Measurements from ENCODE around the gene PSMA8.
"Not testable (repeated sequence)": the region's sequence is repeated elsewhere in the genome, so short reads cannot be mapped to it uniquely, and the experiment has no call there.

The PSMA8 gene

DNA sequence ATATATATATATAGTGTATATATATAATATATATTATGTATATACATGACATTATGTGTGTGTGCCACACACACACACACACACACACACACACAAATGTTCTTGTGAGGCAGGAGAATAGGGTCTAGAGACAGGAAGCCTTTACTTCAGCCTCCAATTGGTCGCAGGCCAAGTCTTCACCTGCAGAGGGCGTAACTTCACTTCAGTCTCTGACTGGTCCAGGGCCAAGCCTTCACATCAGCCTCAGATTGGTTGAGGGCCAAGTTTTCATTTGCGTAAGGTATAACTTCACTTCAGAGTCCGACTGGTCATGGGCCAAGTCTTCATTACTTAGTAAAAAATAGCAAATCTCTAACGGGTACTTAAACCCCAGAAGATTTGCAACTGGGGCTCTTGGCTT is 30.1 kb upstream of the PSMA8 start:
- no peaks in the 10 kb centered on the region for H3K27me3 ChIP-seq (ENCODE audit: control insufficient read depth, insufficient read depth, low read length, poor library complexity, severe bottlenecking)
- 67 to 76% methylated on average over 5 of the region's 5 CpGs for WGBS, 2 experiments

DNA sequence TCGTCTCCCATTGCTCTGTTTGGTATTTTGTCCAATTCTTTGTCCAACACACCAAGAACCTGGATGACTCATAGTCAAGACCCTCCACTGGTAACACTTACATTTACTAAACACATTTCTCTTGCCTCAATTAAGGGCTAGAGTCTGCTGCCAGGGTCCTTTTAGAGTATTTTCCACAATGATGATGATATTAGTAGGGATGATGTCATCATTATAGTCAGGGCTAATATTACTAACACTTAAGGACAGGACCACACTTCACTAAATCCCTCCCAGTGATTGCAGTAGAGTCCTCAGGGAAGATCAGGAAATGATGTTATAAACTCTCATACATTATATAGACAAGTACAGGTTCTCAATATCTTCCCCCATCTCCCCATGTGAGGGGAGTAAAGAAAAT is 29.6 kb upstream of the PSMA8 start:
- no peaks in the 10 kb centered on the region for H3K9me3 ChIP-seq (ENCODE audit: control insufficient read depth, low read length)
- H3K4me3 ChIP-seq (ENCODE audit: insufficient read depth, low read depth, low read length), result no peak overlapping the region
- no peaks in the 10 kb centered on the region for H3K27me3 ChIP-seq (ENCODE audit: control insufficient read depth, insufficient read depth, low read length, poor library complexity, severe bottlenecking)
- WGBS, 2 experiments, result 90 to 96% methylated on average over 1 of the region's 1 CpG
- no peaks in the 10 kb centered on the region for H3K4me1 ChIP-seq (ENCODE audit: control insufficient read depth, insufficient read depth, low read length)
- no peak overlapping the region for H3K27ac ChIP-seq (ENCODE audit: insufficient read depth, low read depth, low read length, poor library complexity, severe bottlenecking)
- no peaks in the 10 kb centered on the region for H3K36me3 ChIP-seq (ENCODE audit: control insufficient read depth, insufficient read depth, low read length)

More for the DNA sequence above, 30.1 kb upstream of the PSMA8 start:
- no peak overlapping the region for H3K4me3 ChIP-seq (ENCODE audit: insufficient read depth, low read depth, low read length)
- no peaks in the 10 kb centered on the region for H3K36me3 ChIP-seq (ENCODE audit: control insufficient read depth, insufficient read depth, low read length)
- no peaks in the 10 kb centered on the region for H3K4me1 ChIP-seq (ENCODE audit: control insufficient read depth, insufficient read depth, low read length)
- H3K9me3 ChIP-seq (ENCODE audit: control insufficient read depth, low read length), result no peaks in the 10 kb centered on the region
- H3K27ac ChIP-seq (ENCODE audit: insufficient read depth, low read depth, low read length, poor library complexity, severe bottlenecking), result no peak overlapping the region

DNA sequence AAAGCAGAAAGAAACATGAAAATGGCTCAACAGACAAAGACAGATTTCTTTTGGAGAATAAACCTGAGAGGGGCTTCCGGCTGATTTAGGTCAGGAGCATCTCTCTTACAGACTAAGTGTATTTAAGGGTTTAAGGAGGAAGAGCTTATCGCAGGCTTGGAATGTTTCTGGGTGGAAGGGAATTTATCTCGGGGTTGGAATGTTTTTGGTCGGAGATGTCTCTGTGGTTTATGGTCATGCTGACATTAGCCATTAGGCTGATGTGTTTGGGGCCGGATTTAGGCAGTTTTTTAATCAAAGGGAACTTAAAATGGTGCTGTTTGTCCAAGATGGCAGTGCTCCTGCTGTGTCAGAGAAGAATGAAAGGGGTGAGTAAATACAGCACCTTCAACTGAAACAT is 14.4 kb upstream of the PSMA8 start:
- no peak overlapping the region for H3K27ac ChIP-seq (ENCODE audit: insufficient read depth, low read depth, low read length, poor library complexity, severe bottlenecking)
- no peaks in the 10 kb centered on the region for H3K27me3 ChIP-seq (ENCODE audit: control insufficient read depth, insufficient read depth, low read length, poor library complexity, severe bottlenecking)
- no peaks in the 10 kb centered on the region for H3K36me3 ChIP-seq (ENCODE audit: control insufficient read depth, insufficient read depth, low read length)
- H3K9me3 ChIP-seq (ENCODE audit: control insufficient read depth, low read length), result no peaks in the 10 kb centered on the region
- WGBS, 2 experiments, result 94 to 95% methylated on average over 5 of the region's 5 CpGs
- no peaks in the 10 kb centered on the region for H3K4me1 ChIP-seq (ENCODE audit: control insufficient read depth, insufficient read depth, low read length)
- no peak overlapping the region for H3K4me3 ChIP-seq (ENCODE audit: insufficient read depth, low read depth, low read length)

DNA sequence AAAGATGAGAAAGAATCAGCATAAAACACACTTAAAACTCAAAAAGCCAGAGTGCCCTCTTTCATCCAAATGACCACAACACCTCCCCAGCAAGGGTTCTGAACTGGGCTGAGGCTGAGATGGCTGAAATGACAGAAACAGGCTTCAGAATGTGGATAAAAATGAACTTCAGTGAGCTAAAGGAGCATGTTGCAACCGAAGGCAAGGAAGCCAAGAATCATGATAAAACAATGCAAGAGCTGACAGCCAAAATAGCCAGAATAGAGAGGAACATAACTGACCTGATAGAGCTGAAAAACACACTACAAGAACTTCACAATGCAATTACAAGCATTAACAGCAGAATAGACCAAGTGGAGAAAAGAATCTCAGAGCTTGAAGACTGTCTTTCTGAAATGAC is 12.2 kb upstream of the PSMA8 start:
- Histone ChIP-seq H3K27me3 (ENCODE audit: control insufficient read depth, insufficient read depth, low read length, poor library complexity, severe bottlenecking) (no peaks in the 10 kb centered on the region), H3K4me3 (ENCODE audit: insufficient read depth, low read depth, low read length) (no peak overlapping the region), H3K27ac (ENCODE audit: insufficient read depth, low read depth, low read length, poor library complexity, severe bottlenecking) (no peak overlapping the region), H3K4me1 (ENCODE audit: control insufficient read depth, insufficient read depth, low read length) (no peaks in the 10 kb centered on the region), H3K36me3 (ENCODE audit: control insufficient read depth, insufficient read depth, low read length) (no peaks in the 10 kb centered on the region), H3K9me3 (ENCODE audit: control insufficient read depth, low read length) (no peaks in the 10 kb centered on the region)
- 87 to 94% methylated on average over 1 of the region's 1 CpG for WGBS, 2 experiments

DNA sequence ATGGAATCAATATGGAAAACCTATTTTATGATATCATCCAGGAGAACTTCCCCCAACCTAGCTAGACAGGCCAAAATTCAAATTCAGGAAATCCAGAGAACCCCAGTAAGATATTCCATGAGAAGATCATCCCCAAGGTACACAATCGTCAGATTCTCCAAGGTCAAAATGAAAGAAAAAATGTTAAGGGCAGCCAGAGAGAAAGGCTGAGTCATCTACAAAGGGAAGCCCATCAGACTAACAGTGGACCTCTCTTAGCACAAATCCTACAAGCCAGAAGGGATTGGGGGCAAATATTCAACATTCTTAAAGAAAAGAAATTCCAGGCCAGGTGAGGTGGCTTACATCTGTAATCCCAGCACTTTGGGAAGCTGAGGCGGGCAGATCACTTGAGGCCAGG is 11.7 kb upstream of the PSMA8 start:
- not testable (repeated sequence) for H3K9me3 ChIP-seq (ENCODE audit: control insufficient read depth, low read length); H3K4me3 ChIP-seq (ENCODE audit: insufficient read depth, low read depth, low read length); H3K4me1 ChIP-seq (ENCODE audit: control insufficient read depth, insufficient read depth, low read length); H3K27ac ChIP-seq (ENCODE audit: insufficient read depth, low read depth, low read length, poor library complexity, severe bottlenecking); H3K36me3 ChIP-seq (ENCODE audit: control insufficient read depth, insufficient read depth, low read length); H3K27me3 ChIP-seq (ENCODE audit: control insufficient read depth, insufficient read depth, low read length, poor library complexity, severe bottlenecking)
- WGBS, 2 experiments, result 86 to 94% methylated on average over 2 of the region's 2 CpGs

DNA sequence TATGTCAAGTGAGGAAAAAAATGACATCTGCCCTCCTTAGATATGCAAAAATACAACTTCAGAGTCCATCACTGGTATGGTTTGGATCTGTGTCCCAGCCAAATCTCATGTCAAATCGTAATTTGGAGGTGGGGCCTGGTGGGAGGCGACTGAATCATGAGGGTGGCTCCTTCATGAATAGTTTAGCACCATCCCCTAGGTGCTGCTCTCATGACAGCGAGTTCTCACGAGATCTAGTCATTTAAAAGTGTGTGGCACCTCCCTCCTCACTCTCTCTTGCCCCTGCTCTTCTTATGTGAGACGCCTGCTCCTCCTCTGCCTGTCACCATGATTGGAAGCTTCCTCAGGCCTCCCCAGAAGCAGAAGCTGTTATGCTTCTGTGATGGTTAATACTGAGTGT is 5.9 kb upstream of the PSMA8 start:
- WGBS, 2 experiments, result 80 to 82% methylated on average over 5 of the region's 5 CpGs
- H3K27ac ChIP-seq (ENCODE audit: insufficient read depth, low read depth, low read length, poor library complexity, severe bottlenecking), result no peak overlapping the region

DNA sequence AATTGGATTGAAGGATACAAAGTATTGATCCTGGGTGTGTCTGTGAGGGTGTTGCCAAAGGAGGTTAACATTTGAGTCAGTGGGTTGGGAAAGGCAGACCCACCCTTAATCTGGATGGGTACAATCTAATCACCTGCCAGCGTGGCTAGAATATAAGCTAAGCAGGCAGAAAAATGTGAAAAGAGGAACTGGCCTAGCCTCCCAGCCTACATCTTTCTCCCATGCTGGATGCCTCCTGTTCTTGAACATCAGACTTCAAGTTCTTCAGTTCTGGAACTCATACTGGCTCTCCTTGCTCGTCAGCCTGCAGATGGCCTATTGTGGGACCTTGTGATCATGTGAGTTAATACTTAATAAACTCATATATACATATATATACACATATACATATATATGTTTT is 5.5 kb upstream of the PSMA8 start:
- not testable (repeated sequence) for H3K4me1 ChIP-seq (ENCODE audit: control insufficient read depth, insufficient read depth, low read length); H3K27me3 ChIP-seq (ENCODE audit: control insufficient read depth, insufficient read depth, low read length, poor library complexity, severe bottlenecking); H3K4me3 ChIP-seq (ENCODE audit: insufficient read depth, low read depth, low read length); H3K36me3 ChIP-seq (ENCODE audit: control insufficient read depth, insufficient read depth, low read length); H3K27ac ChIP-seq (ENCODE audit: insufficient read depth, low read depth, low read length, poor library complexity, severe bottlenecking); H3K9me3 ChIP-seq (ENCODE audit: control insufficient read depth, low read length)
- WGBS, 2 experiments, result 84 to 85% methylated on average over 1 to 2 of the region's 2 CpGs

More for the DNA sequence above, 5.9 kb upstream of the PSMA8 start:
- Histone ChIP-seq H3K4me1 (ENCODE audit: control insufficient read depth, insufficient read depth, low read length) (no peaks in the 10 kb centered on the region), H3K4me3 (ENCODE audit: insufficient read depth, low read depth, low read length) (no peak overlapping the region), H3K36me3 (ENCODE audit: control insufficient read depth, insufficient read depth, low read length) (no peaks in the 10 kb centered on the region), H3K9me3 (ENCODE audit: control insufficient read depth, low read length) (no peaks in the 10 kb centered on the region), H3K27me3 (ENCODE audit: control insufficient read depth, insufficient read depth, low read length, poor library complexity, severe bottlenecking) (no peaks in the 10 kb centered on the region)

DNA sequence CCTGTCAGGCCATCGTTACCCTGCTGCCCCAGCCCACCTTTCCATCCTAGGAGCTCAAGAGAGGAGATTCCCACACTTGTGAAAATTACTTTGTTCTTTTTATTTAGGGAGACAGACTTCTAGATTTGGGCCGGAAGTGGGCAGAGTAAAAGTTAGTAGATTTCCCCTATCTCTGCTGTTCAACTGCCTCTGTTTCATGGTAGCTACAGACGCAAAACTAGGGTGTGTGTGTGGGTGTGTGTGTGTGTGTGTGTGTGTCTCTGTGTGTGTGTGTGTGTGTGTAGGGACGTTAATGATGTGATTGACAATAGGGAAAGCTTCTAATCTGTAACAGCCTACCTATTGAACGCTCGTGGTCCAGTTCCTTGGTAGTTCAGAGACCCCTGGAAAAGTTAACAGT is 438 bp downstream of the PSMA8 start:
- Histone ChIP-seq H3K4me1 (ENCODE audit: control insufficient read depth, insufficient read depth, low read length) (no peaks in the 10 kb centered on the region), H3K27me3 (ENCODE audit: control insufficient read depth, insufficient read depth, low read length, poor library complexity, severe bottlenecking) (no peaks in the 10 kb centered on the region), H3K36me3 (ENCODE audit: control insufficient read depth, insufficient read depth, low read length) (no peaks in the 10 kb centered on the region), H3K27ac (ENCODE audit: insufficient read depth, low read depth, low read length, poor library complexity, severe bottlenecking) (no peak overlapping the region), H3K9me3 (ENCODE audit: control insufficient read depth, low read length) (no peaks in the 10 kb centered on the region), H3K4me3 (ENCODE audit: insufficient read depth, low read depth, low read length) (no peak overlapping the region)
- 97 to 100% methylated on average over 3 to 5 of the region's 6 CpGs for WGBS, 2 experiments

DNA sequence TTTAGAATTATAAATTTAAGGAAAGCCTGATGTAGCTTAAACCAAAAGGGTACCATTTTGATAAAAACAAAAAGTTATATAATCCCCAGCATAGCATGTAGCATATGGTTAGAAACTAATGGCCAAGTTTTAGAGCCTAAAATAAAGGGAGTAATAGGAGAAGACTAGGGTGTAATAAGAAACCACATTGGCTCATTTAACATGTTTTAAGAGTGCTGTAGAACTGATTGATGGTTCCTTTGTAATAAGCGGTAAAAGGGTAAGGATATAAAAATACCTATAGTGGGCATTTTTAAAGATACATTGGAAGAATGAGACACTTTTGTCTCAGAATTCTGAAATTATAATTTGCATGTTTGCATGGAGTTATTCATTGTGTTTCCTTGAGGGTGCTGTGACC is 1.9 kb downstream of the PSMA8 start:
- Histone ChIP-seq H3K4me1 (ENCODE audit: control insufficient read depth, insufficient read depth, low read length) (no peaks in the 10 kb centered on the region), H3K4me3 (ENCODE audit: insufficient read depth, low read depth, low read length) (no peak overlapping the region), H3K27ac (ENCODE audit: insufficient read depth, low read depth, low read length, poor library complexity, severe bottlenecking) (no peak overlapping the region), H3K36me3 (ENCODE audit: control insufficient read depth, insufficient read depth, low read length) (no peaks in the 10 kb centered on the region), H3K9me3 (ENCODE audit: control insufficient read depth, low read length) (no peaks in the 10 kb centered on the region), H3K27me3 (ENCODE audit: control insufficient read depth, insufficient read depth, low read length, poor library complexity, severe bottlenecking) (no peaks in the 10 kb centered on the region)
- WGBS, 2 experiments, result 93 to 94% methylated on average over 1 of the region's 1 CpG

DNA sequence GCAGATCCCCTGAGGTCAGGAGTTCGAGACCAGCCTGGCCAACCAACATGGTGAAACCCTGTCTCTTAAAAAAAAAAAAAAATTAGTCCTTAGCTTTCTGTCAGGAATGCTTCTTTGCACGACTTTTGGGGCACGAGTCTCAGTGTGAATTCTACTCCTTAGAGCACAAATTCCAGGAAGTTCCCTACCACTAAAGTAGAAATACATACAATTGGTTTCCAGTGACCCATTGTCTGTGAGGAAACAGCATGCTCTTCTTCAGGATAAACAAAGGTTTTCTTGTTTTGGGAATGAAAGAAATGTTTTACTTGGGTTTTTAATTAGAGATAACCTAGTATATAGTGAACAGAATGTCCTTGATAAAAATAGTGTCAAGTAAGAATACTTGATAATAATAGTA is 23.7 kb downstream of the PSMA8 start:
- 62 to 77% methylated on average over 3 of the region's 3 CpGs for WGBS, 2 experiments
- H3K9me3 ChIP-seq (ENCODE audit: control insufficient read depth, low read length), result no peaks in the 10 kb centered on the region
- no peaks in the 10 kb centered on the region for H3K27me3 ChIP-seq (ENCODE audit: control insufficient read depth, insufficient read depth, low read length, poor library complexity, severe bottlenecking)
- H3K4me1 ChIP-seq (ENCODE audit: control insufficient read depth, insufficient read depth, low read length), result no peaks in the 10 kb centered on the region
- no peak overlapping the region for H3K4me3 ChIP-seq (ENCODE audit: insufficient read depth, low read depth, low read length)
- no peak overlapping the region for H3K27ac ChIP-seq (ENCODE audit: insufficient read depth, low read depth, low read length, poor library complexity, severe bottlenecking)
- no peaks in the 10 kb centered on the region for H3K36me3 ChIP-seq (ENCODE audit: control insufficient read depth, insufficient read depth, low read length)

DNA sequence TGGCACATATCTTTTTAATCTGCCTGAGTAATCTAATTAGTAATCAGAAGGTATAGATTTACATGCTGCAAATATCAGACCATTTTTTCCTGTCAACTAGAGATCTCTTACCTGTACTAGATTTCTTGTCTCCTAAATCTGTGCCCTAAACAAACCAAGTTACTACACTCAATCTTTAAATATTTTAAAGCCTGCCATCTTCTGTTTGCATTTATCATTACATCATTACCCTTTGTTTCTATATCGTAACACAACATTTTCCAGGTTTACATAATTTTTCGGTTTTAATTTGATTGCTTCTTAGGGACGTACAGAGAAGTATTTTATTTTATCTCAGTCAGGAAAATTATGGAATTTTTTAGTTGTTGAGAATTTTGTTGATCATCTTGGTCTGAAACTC is 25.7 kb downstream of the PSMA8 start:
- no peaks in the 10 kb centered on the region for H3K27me3 ChIP-seq (ENCODE audit: control insufficient read depth, insufficient read depth, low read length, poor library complexity, severe bottlenecking)
- H3K9me3 ChIP-seq (ENCODE audit: control insufficient read depth, low read length), result no peaks in the 10 kb centered on the region
- H3K4me1 ChIP-seq (ENCODE audit: control insufficient read depth, insufficient read depth, low read length), result no peaks in the 10 kb centered on the region
- WGBS, 2 experiments, result 91 to 92% methylated on average over 3 of the region's 3 CpGs
- no peak overlapping the region for H3K27ac ChIP-seq (ENCODE audit: insufficient read depth, low read depth, low read length, poor library complexity, severe bottlenecking)
- no peaks in the 10 kb centered on the region for H3K36me3 ChIP-seq (ENCODE audit: control insufficient read depth, insufficient read depth, low read length)
- no peak overlapping the region for H3K4me3 ChIP-seq (ENCODE audit: insufficient read depth, low read depth, low read length)
